Measurements from ENCODE around the gene KCND1. TPM values are rescaled to one million over a fixed set of nuclear protein-coding genes. Genes with fewer than 3 reads are reported as not detected.

Gene KCND1
- total RNA-seq, 1 donor from 2014 or later: 0.30 TPM

DNA sequence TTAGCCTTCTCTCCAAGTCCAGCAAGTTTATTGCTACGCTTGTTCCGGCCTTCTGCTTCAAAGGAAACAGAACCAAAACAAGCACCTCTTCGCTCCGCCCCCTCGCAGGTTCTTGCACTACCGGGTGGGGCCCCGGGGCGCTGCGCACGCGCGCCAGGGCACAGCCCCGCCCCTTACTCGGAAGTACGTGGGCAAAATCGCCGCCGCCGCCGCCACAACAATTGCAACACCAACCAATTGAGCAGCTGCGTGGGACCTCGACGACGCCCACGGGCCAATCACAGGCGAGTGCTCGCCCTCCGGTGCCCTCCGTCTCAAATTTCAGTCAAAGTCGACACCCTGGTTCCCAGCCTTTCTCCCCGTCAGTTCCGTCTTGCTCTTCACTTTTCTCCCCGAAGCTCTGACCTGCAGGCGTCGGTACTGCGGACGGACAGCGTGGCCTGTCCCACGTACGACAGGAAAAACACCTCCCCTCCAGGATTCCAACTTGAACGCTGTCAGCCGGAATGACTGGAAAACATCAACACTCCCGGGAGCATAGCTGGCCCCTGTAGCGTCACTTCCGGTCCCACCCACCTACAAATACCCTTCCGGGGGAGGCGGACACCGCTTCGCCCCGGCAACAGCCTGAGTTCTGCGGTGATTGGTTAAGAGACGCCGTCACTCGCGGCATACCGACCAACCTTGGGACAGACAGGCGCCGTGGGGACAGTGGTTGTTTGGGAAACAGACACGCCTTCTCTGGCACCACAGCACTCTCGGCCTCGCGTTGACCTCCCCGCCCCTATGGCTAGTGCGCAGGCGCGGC is 13.6 kb downstream of the KCND1 start:
- intact Hi-C loops (cut with micrococcal nuclease): no loop called here

DNA sequence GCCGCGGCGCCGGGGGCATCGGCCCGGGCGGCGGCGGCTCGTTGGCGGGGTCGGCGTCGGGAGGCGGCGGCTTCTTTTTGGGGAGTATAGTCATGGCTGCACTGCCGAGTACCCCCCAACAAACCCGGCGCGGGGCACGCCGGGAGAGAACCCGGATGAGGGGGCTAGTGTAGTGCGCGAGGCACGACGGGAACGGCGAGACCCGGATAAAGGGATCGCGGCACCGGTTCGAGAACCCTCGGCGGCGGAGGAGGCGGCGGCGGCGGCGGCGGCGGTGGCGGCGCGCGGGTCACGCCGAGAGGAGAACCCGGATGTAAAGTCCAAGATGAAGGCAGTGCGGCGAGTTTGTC is 14.2 kb downstream of the KCND1 start, which contains the start of gene OTUD5:
Gene OTUD5 (minus strand): TSS at position 131 of the 350 bp plus-strand sequence. CDS start 37 bp downstream, at position 94.
- Histone ChIP-seq H3K36me3 (no peaks in the 10 kb centered on the region), H3K4me1 (peaks cover 52% of the 10 kb centered on the region), H3K27ac (replicated peaks) (peak within 1 kb of the TSS; percentile 96), H3K9me3 (replicated peaks) (no peaks in the 10 kb centered on the region), H3K27me3 (ENCODE audit: low read depth) (no peaks in the 10 kb centered on the region), H3K4me3 (peak within 1 kb of the TSS; percentile 76)
- intact Hi-C loops (cut with micrococcal nuclease): no loop called here
- TF ChIP-seq, protein P1, sequence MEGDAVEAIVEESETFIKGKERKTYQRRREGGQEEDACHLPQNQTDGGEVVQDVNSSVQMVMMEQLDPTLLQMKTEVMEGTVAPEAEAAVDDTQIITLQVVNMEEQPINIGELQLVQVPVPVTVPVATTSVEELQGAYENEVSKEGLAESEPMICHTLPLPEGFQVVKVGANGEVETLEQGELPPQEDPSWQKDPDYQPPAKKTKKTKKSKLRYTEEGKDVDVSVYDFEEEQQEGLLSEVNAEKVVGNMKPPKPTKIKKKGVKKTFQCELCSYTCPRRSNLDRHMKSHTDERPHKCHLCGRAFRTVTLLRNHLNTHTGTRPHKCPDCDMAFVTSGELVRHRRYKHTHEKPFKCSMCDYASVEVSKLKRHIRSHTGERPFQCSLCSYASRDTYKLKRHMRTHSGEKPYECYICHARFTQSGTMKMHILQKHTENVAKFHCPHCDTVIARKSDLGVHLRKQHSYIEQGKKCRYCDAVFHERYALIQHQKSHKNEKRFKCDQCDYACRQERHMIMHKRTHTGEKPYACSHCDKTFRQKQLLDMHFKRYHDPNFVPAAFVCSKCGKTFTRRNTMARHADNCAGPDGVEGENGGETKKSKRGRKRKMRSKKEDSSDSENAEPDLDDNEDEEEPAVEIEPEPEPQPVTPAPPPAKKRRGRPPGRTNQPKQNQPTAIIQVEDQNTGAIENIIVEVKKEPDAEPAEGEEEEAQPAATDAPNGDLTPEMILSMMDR (IDR thresholded peaks at IDR 0.05; ENCODE audit: borderline replicate concordance): no peak
- peak; percentile 51 for DNase-seq

More for the DNA sequence above, 13.6 kb downstream of the KCND1 start:
- Histone ChIP-seq H3K9me3 (replicated peaks) (no peaks in the 10 kb centered on the region), H3K27me3 (ENCODE audit: low read depth) (no peaks in the 10 kb centered on the region), H3K4me3 (peak overlapping the region; percentile 76), H3K4me1 (peaks cover 46% of the 10 kb centered on the region), H3K27ac (replicated peaks) (peak overlapping the region; percentile 96), H3K36me3 (no peaks in the 10 kb centered on the region)
- DNase-seq: peak; percentile 94
- TF ChIP-seq, protein P1 (IDR thresholded peaks at IDR 0.05; ENCODE audit: borderline replicate concordance): no peak

DNA sequence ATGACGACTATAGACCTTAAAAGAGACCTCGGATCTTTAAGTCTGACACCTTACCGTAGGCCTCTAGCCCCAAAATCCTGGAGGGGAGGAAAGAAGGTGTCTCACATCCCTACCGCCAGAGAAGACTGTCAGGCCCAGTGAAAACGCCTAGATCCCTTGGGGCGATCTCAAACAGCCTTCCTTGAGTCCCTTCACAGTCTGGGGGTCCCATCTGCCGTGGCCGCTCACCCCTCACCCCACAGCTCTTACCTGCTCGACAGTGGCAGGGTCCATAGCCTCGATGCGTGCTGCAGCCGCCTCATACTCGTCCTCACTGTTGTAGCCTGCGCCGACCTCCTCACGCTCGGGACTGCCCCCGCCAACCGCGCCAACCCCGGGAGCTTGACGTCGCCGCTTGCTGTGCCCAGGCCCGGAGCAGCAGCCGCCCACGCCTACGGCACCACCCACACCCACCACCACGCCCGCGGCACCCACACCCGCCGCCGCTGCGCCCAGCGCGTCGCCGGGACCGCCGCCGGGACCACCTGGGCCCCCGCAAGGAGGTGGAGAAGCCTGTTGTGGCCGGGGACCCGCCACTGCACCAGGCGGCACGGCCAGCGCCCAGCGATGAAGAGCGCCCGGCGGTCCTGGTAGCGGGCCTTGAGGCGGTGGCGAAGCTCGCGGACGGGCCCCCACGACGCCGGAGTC is 14.8 kb downstream of the KCND1 start:
- peak overlapping the region; percentile 96 for H3K27ac ChIP-seq (replicated peaks)
- no peaks in the 10 kb centered on the region for H3K27me3 ChIP-seq (ENCODE audit: low read depth)
- TF ChIP-seq, protein P1 (IDR thresholded peaks at IDR 0.05; ENCODE audit: borderline replicate concordance): no peak
- H3K4me3 ChIP-seq: peak overlapping the region; percentile 76
- H3K9me3 ChIP-seq (replicated peaks): no peaks in the 10 kb centered on the region
- H3K4me1 ChIP-seq: peaks cover 56% of the 10 kb centered on the region
- intact Hi-C loops (cut with micrococcal nuclease): no loop called here
- no peak for DNase-seq
- no peaks in the 10 kb centered on the region for H3K36me3 ChIP-seq

DNA sequence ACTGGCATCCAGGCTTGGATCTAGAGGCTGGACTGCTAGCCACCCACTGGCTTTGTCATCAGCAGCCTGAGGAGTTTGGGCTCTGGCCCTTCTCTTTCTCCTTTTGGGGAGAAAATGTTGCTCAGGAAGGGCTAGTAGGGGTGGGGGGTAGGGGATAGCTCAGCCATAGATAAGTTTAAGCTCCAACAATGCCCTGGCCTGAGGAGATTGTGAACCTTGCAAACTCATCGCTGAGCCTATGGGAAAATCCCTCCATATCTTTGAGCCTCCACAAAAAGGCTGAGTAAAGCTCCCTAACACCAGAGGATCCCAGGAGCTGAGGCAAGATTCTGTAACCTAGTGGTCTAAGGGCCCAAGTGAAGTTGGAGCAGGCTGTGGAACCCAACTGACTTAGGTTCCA is 23.1 kb downstream of the KCND1 start:
- no peak overlapping the region for H3K27ac ChIP-seq (replicated peaks)
- intact Hi-C loops (cut with micrococcal nuclease): no loop called here
- H3K27me3 ChIP-seq (ENCODE audit: low read depth): no peaks in the 10 kb centered on the region
- H3K4me3 ChIP-seq: no peak overlapping the region
- H3K36me3 ChIP-seq: no peaks in the 10 kb centered on the region
- H3K4me1 ChIP-seq: peaks cover 25% of the 10 kb centered on the region
- TF ChIP-seq, protein P1 (IDR thresholded peaks at IDR 0.05; ENCODE audit: borderline replicate concordance): no peak
- no peaks in the 10 kb centered on the region for H3K9me3 ChIP-seq (replicated peaks)
- DNase-seq: no peak

GRCh38 chrX:48945517-48946348 is 25.9 kb downstream of the KCND1 start:
- Histone ChIP-seq H3K4me1 (peaks cover 20% of the 10 kb centered on the region), H3K27ac (replicated peaks) (no peak overlapping the region), H3K9me3 (replicated peaks) (no peaks in the 10 kb centered on the region), H3K27me3 (ENCODE audit: low read depth) (no peaks in the 10 kb centered on the region), H3K4me3 (no peak overlapping the region), H3K36me3 (no peaks in the 10 kb centered on the region)
- DNase-seq: peak; percentile 22
- intact Hi-C loops (cut with micrococcal nuclease): no loop called here
- TF ChIP-seq, protein P1 (IDR thresholded peaks at IDR 0.05; ENCODE audit: borderline replicate concordance): peak; percentile 71
